Testis (tissue), 2 donors: ENCODE data around the gene XYLT1.

Experiments used
- CTCF ChIP-seq, 3 experiments: fragments of 450-650 bp in 2 of 3; fragments of 200-600 bp in 1 of 3; sonication (generic) in 1 of 3; IDR thresholded peaks; one replicate each; pipeline ENCODE4 v1.5.1; 2016 to 2019; ENCODE audit warnings: antibody characterized with exemption in 3 of 3, mild to moderate bottlenecking in 2 of 3, moderate library complexity in 1 of 3
- POLR2A ChIP-seq: fragments of 450-650 bp; IDR thresholded peaks from one replicate; pipeline ENCODE4 v1.6.1; 2017; ENCODE audit warnings: antibody characterized with exemption, mild to moderate bottlenecking, moderate library complexity

DNA sequence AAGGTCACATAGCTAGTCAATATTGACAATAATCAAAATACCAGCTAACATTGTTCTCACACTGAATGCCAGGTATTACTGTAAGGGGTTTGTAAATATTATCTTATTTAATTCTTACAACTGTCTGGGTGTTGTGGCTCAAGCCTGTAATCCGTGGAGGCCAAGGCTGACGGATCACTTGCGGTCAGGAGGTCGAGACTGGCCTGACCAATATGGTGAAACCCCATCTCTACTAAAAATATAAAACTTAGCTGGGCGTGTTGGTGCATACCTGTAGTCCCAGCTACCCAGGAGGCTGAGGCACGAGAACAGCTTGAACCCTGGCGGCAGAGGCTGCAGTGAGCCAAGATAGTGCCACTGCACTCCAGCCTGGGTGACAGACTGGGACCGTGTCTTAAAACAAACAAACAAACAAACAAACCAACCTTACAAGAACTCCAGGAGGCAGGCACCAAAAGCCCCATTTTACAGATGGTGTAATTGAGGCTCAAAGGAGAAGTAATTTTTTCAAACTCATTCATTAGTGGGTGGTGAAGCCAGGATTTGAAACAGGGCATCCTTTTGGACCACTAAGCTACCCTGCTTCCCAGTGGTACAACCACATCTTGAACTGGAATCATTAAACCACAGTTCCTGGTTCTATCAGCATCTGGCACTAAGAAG is 104.3 kb downstream of the XYLT1 start:
- no peak for TF ChIP-seq POLR2A
- no peak for TF ChIP-seq CTCF (IDR thresholded peaks at IDR 0.05)
